Activated naive CD8-positive, alpha-beta T cell treated with anti-CD3 and anti-CD28 coated beads, Interleukin-2, amount 50 U/mL, for 24 hours (primary cell): ENCODE results near the gene ENO4.

Experiments
- ATAC-seq: fragments of 150-1000 bp; cut with Tn5 transposase; one replicate; pipeline ENCODE4 v1.10.0; 2021
- DNase-seq: peaks from one replicate; pipeline ENCODE4 v3.0.0; 2021
- H3K27ac Mint-ChIP-seq: one replicate; pipeline ENCODE4 v1.8.0; 2021; ENCODE audit warnings: mild to moderate bottlenecking, mixed read lengths
- H3K27me3 Mint-ChIP-seq: one replicate; pipeline ENCODE4 v1.8.0; 2021; ENCODE audit warnings: mixed read lengths
- H3K36me3 Mint-ChIP-seq: one replicate; pipeline ENCODE4 v1.8.0; 2021; ENCODE audit warnings: low read depth, mixed read lengths
- H3K4me1 Mint-ChIP-seq: one replicate; pipeline ENCODE4 v1.8.0; 2021; ENCODE audit warnings: mixed read lengths
- H3K4me3 Mint-ChIP-seq: one replicate; pipeline ENCODE4 v1.8.0; 2021; ENCODE audit warnings: mild to moderate bottlenecking, moderate library complexity, mixed read lengths
- H3K9me3 Mint-ChIP-seq: one replicate; pipeline ENCODE4 v1.8.0; 2021; ENCODE audit warnings: mixed read lengths

Gene ENO4

GRCh38 chr10:116840389-116841075, 8.8 kb upstream of the ENO4 start:
- H3K27ac Mint-ChIP-seq: no peak overlapping the region
- H3K36me3 Mint-ChIP-seq: no peaks in the 10 kb centered on the region
- H3K4me3 Mint-ChIP-seq: no peak overlapping the region
- peaks cover 12% of the 10 kb centered on the region for H3K27me3 Mint-ChIP-seq
- no peaks in the 10 kb centered on the region for H3K9me3 Mint-ChIP-seq
- no peak for DNase-seq
- no peaks in the 10 kb centered on the region for H3K4me1 Mint-ChIP-seq
- no peak for ATAC-seq

DNA sequence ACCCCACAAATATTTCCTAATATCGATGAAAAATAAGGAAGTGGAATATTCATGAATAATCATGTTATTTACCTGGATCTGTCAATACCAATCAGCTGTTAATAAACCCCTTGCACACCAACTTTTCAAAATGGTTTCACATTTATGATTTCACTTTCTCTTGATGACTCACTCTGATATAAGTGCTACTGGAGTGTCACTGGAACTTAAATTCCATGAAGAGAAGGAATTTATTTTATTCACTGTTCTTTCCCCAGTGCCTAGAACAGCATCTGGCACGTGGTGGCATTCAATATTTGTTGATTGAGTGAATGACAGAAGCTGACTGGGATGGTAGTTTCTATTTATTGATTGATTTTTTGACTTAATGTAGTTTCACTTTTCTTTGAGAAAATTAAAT, 3.5 kb upstream of the ENO4 start:
- ATAC-seq (no peak), DNase-seq (no peak)
- peaks cover 48% of the 10 kb centered on the region for H3K27me3 Mint-ChIP-seq
- H3K9me3 Mint-ChIP-seq: no peaks in the 10 kb centered on the region
- H3K27ac Mint-ChIP-seq: no peak overlapping the region
- H3K4me1 Mint-ChIP-seq: peaks cover 4% of the 10 kb centered on the region
- H3K4me3 Mint-ChIP-seq: no peak overlapping the region
- H3K36me3 Mint-ChIP-seq: no peaks in the 10 kb centered on the region

DNA sequence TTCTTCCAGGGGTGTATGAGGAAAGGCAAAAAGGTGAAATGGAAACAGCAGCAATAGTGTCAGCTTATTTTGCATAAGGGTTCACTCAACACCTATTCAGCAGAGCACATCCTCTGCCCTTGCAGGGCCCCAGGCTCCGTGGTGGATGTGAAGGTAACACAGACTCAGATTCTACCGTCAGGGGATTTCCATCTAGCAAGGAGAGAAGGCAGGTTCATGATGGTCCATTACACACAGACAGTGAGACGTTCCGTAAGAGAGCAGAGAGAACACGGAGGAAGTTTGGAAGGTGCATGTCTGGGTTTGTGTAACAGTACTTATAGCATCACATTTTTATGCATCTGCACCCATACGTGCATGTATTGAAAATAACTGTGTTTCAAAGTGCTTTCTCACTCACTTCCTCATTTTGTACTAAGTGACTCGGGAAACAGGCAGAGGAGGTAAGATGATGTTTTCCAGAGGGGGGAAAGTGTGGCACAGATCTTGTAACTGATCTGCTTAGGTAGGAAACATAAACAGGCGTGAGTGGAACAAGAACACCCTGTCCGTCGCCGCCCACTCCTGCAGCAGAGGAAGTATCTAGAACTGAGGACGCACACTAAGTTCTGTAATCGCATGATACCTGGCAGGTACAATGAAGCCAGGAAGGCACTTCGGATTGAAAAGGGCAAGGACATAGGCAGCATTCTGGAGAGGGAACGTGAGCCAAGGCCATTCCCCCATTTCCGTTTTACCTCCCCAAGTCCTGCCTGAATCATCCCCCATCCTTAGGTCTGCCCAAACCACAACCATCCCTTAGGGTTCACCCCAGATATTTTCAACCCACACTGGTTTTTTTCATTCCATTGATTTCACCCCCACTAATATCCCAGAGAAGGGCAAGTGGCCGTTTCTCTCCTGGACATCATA, 1.0 kb upstream of the ENO4 start:
- no peak overlapping the region for H3K27ac Mint-ChIP-seq
- no peak for DNase-seq

DNA sequence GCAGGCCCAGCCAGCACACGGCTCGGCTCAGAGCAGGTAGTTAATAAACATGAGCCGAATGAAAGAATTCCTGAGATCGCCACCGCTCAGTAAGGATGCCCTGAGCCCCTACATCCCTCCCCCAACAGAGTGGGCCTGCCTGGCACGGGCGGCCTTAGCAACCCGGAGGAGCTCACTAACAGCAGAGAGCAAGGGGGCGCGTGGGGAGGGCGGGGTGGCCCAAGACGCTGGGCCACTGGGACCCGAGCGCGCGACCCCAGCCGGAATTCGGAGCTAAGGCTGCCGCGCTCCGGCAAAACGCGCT, 403 bp upstream of the ENO4 start:
- Mint-ChIP-seq H3K4me3 (no peak overlapping the region), H3K4me1 (peaks cover 4% of the 10 kb centered on the region), H3K27ac (no peak overlapping the region), H3K36me3 (no peaks in the 10 kb centered on the region), H3K27me3 (peaks cover 60% of the 10 kb centered on the region), H3K9me3 (no peaks in the 10 kb centered on the region)
- no peak for ATAC-seq
- no peak for DNase-seq

More for the DNA sequence above, 1.0 kb upstream of the ENO4 start:
- no peaks in the 10 kb centered on the region for H3K9me3 Mint-ChIP-seq
- peaks cover 4% of the 10 kb centered on the region for H3K4me1 Mint-ChIP-seq
- peak; percentile 66 for ATAC-seq
- H3K36me3 Mint-ChIP-seq: no peaks in the 10 kb centered on the region
- H3K4me3 Mint-ChIP-seq: no peak overlapping the region
- H3K27me3 Mint-ChIP-seq: peaks cover 60% of the 10 kb centered on the region

GRCh38 chr10:116850058-116850611, 836 bp downstream of the ENO4 start:
- ATAC-seq (peak; percentile 7), DNase-seq (no peak)
- H3K36me3 Mint-ChIP-seq: no peaks in the 10 kb centered on the region
- H3K27me3 Mint-ChIP-seq: peaks cover 60% of the 10 kb centered on the region
- H3K9me3 Mint-ChIP-seq: no peaks in the 10 kb centered on the region
- peaks cover 4% of the 10 kb centered on the region for H3K4me1 Mint-ChIP-seq
- no peak overlapping the region for H3K27ac Mint-ChIP-seq
- H3K4me3 Mint-ChIP-seq: no peak overlapping the region

DNA sequence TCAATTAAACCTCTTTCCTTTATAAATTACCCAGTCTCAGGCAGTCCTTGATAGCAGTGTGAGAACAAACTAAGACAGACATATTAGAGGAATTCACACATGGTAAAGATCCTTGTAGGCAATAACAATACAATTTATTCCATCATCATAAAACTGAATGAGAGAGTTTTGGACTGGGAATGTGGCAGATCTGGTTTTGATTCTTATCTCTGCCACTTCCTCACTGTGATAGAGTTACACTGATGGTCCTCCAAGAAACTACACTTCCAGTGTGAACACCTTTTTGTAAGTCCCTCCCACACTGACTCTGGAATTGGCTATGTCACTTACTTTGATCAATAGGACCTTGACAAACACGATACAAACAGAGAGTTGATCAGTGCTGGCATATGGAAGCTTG, 2.9 kb downstream of the ENO4 start:
- Mint-ChIP-seq H3K9me3 (peaks cover 2% of the 10 kb centered on the region), H3K27ac (no peak overlapping the region), H3K4me3 (no peak overlapping the region), H3K4me1 (peaks cover 4% of the 10 kb centered on the region), H3K36me3 (no peaks in the 10 kb centered on the region), H3K27me3 (peaks cover 44% of the 10 kb centered on the region)
- DNase-seq (no peak), ATAC-seq (no peak)

GRCh38 chr10:116853287-116853686, 4.0 kb downstream of the ENO4 start:
- Mint-ChIP-seq H3K27ac (no peak overlapping the region), H3K27me3 (peaks cover 37% of the 10 kb centered on the region), H3K9me3 (peaks cover 9% of the 10 kb centered on the region), H3K36me3 (no peaks in the 10 kb centered on the region), H3K4me1 (peaks cover under 1% of the 10 kb centered on the region), H3K4me3 (no peak overlapping the region)
- DNase-seq (no peak), ATAC-seq (no peak)

- H3K4me1 Mint-ChIP-seq: no peaks in the 10 kb centered on the region
- H3K27ac Mint-ChIP-seq: no peak overlapping the region
- peaks cover 33% of the 10 kb centered on the region for H3K27me3 Mint-ChIP-seq
- H3K4me3 Mint-ChIP-seq: no peak overlapping the region
- no peaks in the 10 kb centered on the region for H3K36me3 Mint-ChIP-seq
- ATAC-seq (no peak), DNase-seq (no peak)
- peaks cover 10% of the 10 kb centered on the region for H3K9me3 Mint-ChIP-seq
Observed at GRCh38 chr10:116853701-116854100, 4.4 kb downstream of the ENO4 start.

DNA sequence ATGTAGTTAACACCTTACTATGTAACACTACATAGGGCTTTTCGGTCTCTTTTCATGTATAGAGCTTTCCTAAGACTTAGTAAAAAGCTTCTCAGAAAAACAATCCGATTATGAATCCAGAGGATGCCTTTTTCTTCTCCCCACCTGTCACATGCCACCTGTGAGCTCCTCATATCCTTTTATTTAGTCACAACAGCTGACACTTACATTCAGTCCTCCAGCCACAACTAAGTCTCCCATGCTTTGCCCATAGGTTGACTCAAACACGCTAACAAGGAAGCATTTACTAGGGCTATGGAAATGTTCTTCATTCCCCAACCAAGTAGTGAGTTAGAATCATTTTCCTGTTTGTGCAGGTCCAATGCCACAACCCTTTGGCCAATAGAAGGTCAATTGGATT, 7.9 kb downstream of the ENO4 start:
- no peaks in the 10 kb centered on the region for H3K4me1 Mint-ChIP-seq
- no peak overlapping the region for H3K27ac Mint-ChIP-seq
- H3K27me3 Mint-ChIP-seq: peaks cover 10% of the 10 kb centered on the region
- H3K9me3 Mint-ChIP-seq: peaks cover 18% of the 10 kb centered on the region
- no peaks in the 10 kb centered on the region for H3K36me3 Mint-ChIP-seq
- ATAC-seq: no peak
- no peak overlapping the region for H3K4me3 Mint-ChIP-seq
- DNase-seq: no peak

DNA sequence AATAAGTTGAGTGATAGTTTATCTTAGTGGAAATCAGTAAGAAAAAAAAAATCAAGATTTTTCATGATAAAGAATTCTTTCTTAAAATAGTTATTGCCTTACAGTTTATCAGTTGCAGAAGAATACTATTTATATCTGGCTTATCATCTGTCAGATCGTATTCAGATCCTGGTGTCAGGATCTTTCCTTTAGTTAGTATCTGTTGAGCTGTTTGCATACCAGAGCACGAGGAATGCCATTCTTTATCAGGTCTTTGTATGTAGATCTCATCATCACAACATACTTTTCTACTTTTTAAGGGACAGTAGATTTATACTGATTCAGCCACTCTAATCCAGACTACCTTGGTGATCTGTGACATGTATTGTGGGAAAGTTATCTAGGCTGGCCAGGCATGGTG, 12.5 kb downstream of the ENO4 start:
- no peak for ATAC-seq
- Mint-ChIP-seq H3K9me3 (peaks cover 16% of the 10 kb centered on the region), H3K27ac (no peak overlapping the region)

GRCh38 chr10:116864436-116864835, 15.1 kb downstream of the ENO4 start:
- DNase-seq: no peak
- Mint-ChIP-seq H3K36me3 (no peaks in the 10 kb centered on the region), H3K4me3 (no peak overlapping the region), H3K4me1 (no peaks in the 10 kb centered on the region), H3K27me3 (peaks cover 4% of the 10 kb centered on the region), H3K9me3 (peaks cover 8% of the 10 kb centered on the region), H3K27ac (no peak overlapping the region)
- ATAC-seq: no peak

More for the DNA sequence above, 12.5 kb downstream of the ENO4 start:
- H3K4me3 Mint-ChIP-seq: no peak overlapping the region
- no peak for DNase-seq
- H3K4me1 Mint-ChIP-seq: no peaks in the 10 kb centered on the region
- H3K36me3 Mint-ChIP-seq: no peaks in the 10 kb centered on the region
- peaks cover 7% of the 10 kb centered on the region for H3K27me3 Mint-ChIP-seq

DNA sequence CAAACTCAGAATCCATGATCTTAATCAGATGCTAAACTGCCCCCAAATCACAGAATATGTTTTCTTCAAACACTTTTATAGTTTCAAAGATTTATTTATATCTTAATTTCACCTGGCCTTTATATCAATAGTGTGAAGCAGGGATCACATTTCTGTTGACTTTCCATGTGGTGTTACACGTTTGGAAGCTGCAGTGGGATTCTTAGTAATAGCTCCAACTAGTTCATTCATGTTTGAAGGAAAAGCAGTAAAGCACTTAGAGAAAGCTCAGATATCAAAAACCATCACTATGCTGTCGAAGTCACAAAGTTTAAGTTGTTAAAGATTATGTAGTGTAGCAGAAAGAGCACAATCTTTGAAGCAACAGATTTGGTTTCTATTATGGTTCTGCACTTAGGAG, 16.8 kb downstream of the ENO4 start:
- H3K27ac Mint-ChIP-seq: no peak overlapping the region
- no peak for DNase-seq
- no peaks in the 10 kb centered on the region for H3K36me3 Mint-ChIP-seq
- ATAC-seq: no peak
- no peaks in the 10 kb centered on the region for H3K27me3 Mint-ChIP-seq
- no peaks in the 10 kb centered on the region for H3K9me3 Mint-ChIP-seq
- no peak overlapping the region for H3K4me3 Mint-ChIP-seq
- H3K4me1 Mint-ChIP-seq: no peaks in the 10 kb centered on the region

- peaks cover under 1% of the 10 kb centered on the region for H3K9me3 Mint-ChIP-seq
- H3K36me3 Mint-ChIP-seq: no peaks in the 10 kb centered on the region
- no peak for ATAC-seq
- no peak for DNase-seq
- H3K27ac Mint-ChIP-seq: no peak overlapping the region
- no peaks in the 10 kb centered on the region for H3K4me1 Mint-ChIP-seq
- H3K4me3 Mint-ChIP-seq: no peak overlapping the region
- H3K27me3 Mint-ChIP-seq: peaks cover 1% of the 10 kb centered on the region
Observed at GRCh38 chr10:116866987-116867595, 17.8 kb downstream of the ENO4 start.

- Mint-ChIP-seq H3K9me3 (peaks cover 6% of the 10 kb centered on the region), H3K27ac (no peak overlapping the region), H3K4me1 (no peaks in the 10 kb centered on the region), H3K36me3 (no peaks in the 10 kb centered on the region), H3K27me3 (peaks cover 5% of the 10 kb centered on the region), H3K4me3 (no peak overlapping the region)
- ATAC-seq (no peak), DNase-seq (no peak)
Observed at GRCh38 chr10:116868198-116868676, 18.9 kb downstream of the ENO4 start.
